AG10803 (cell line): ENCODE results near the gene TOR1AIP2.
A peak's percentile ranks its signal among the peaks of the same experiment; 100 is the strongest.
"Not testable (repeated sequence)": the region's sequence is repeated elsewhere in the genome, so short reads cannot be mapped to it uniquely, and the experiment has no call there.

Source experiments
- DNase-seq: peaks from one replicate; pipeline ENCODE4 v3.0.0; 2010; ENCODE audit warnings: low read depth
- H3K4me3 ChIP-seq: 2 replicates; pipeline ENCODE4 v1.5.1; 2011; ENCODE audit warnings: mild to moderate bottlenecking, low read length, control low read depth
- CTCF ChIP-seq: conservative IDR thresholded peaks from 2 replicates; pipeline ENCODE4 v1.5.1; 2011; ENCODE audit warnings: mild to moderate bottlenecking, low read length, control low read depth, inconsistent platforms

The TOR1AIP2 gene

GRCh38 chr1:179806333-179806732 lies 71.3 kb downstream of the TOR1AIP2 start:
- no peak overlapping the region for H3K4me3 ChIP-seq
- no peak for TF ChIP-seq CTCF
- DNase-seq: no peak

- no peak for DNase-seq
- H3K4me3 ChIP-seq: no peak overlapping the region
- TF ChIP-seq CTCF: no peak
These were observed 72.1 kb downstream of the TOR1AIP2 start for GRCh38 chr1:179805291-179806195.

- DNase-seq, H3K4me3 ChIP-seq: not testable (repeated sequence)
These were observed 73.2 kb downstream of the TOR1AIP2 start for GRCh38 chr1:179804417-179804816.

- peak; percentile 41 for DNase-seq
- H3K4me3 ChIP-seq: no peak overlapping the region
- no peak for TF ChIP-seq CTCF
These were observed 73.7 kb downstream of the TOR1AIP2 start for GRCh38 chr1:179803918-179804317.

GRCh38 chr1:179803104-179803503 lies 74.5 kb downstream of the TOR1AIP2 start:
- no peak overlapping the region for H3K4me3 ChIP-seq
- no peak for TF ChIP-seq CTCF
- DNase-seq: no peak

- no peak for TF ChIP-seq CTCF
- H3K4me3 ChIP-seq: no peak overlapping the region
- no peak for DNase-seq
These were observed 77.1 kb downstream of the TOR1AIP2 start for GRCh38 chr1:179800481-179800880.

- DNase-seq: no peak
- TF ChIP-seq CTCF: no peak
- no peak overlapping the region for H3K4me3 ChIP-seq
These were observed 78.6 kb downstream of the TOR1AIP2 start for GRCh38 chr1:179798864-179799516.
